Transverse colon (tissue), 3 donors: ENCODE measurements around the gene KANSL3.

Experiments used
- CTCF ChIP-seq, 5 experiments: fragments of 200-600 bp in 3 of 5; fragments of 450-650 bp in 2 of 5; sonication (generic) in 3 of 5; IDR thresholded peaks; 1 replicate in 2 of 5; 2 replicates in 3 of 5; pipeline ENCODE4 v1.5.1; 2016 to 2017; ENCODE audit warnings: antibody characterized with exemption in 5 of 5, inconsistent platforms in 3 of 5, mild to moderate bottlenecking in 2 of 5, moderate library complexity in 1 of 5
- EP300 ChIP-seq: sonication (generic); formaldehyde crosslinking; IDR thresholded peaks from one replicate; pipeline ENCODE4 v1.6.1; 2017; ENCODE audit warnings: antibody characterized with exemption, low read depth

- TF ChIP-seq CTCF (IDR thresholded peaks at IDR 0.05) (no peak), EP300 (no peak)
These were observed 50.3 kb downstream of the KANSL3 start for GRCh38 chr2:96587843-96588242.
